A549 (cell line): ENCODE results near the gene PADI2. TPM values are rescaled to one million over a fixed set of nuclear protein-coding genes. Genes with fewer than 3 reads are reported as not detected.

Experiments
- ATAC-seq, 2 experiments: fragments of 200-7000 bp in 1 of 2; fragments of >200 bp in 1 of 2; cut with Nextera tagmentation in 1 of 2; cut with Tn5 transposase in 1 of 2; 3 replicates each; pipeline versions ENCODE4 v1.8.0 to v1.9.1; 2018 to 2020; ENCODE audit warnings: mild to moderate bottlenecking in 1 of 2, moderate library complexity in 1 of 2
- CTCF ChIA-PET: fragments of 300-600 bp; sonication (Branson Sonifier 250); formaldehyde crosslinking; extraction: SDS; loops from one replicate; lab custom pipeline; 2021; ENCODE audit warnings: antibody characterized with exemption, inconsistent platforms; lab: Yijun Ruan, JAX
- POLR2A ChIA-PET: fragments of 350-600 bp; formaldehyde crosslinking; extraction: SDS; loops from one replicate; lab custom pipeline; 2021; ENCODE audit warnings: antibody characterized with exemption, inconsistent platforms; lab: Yijun Ruan, JAX
- DNase-seq, 2 experiments: peaks; one replicate each; pipeline versions ENCODE4 v3.0.0 to v3.0.0-alpha.2; 2011 to 2016; ENCODE audit warnings: low read depth in 1 of 2, low spot score in 1 of 2
- FAIRE-seq: peaks from 2 replicates; lab custom pipeline; 2011; peaks lifted over from hg19 to GRCh38; lab: Jason Lieb, UNC
- H3K27ac ChIP-seq, 2 experiments: fragments of >200 bp; sonication (Bioruptor Twin); formaldehyde crosslinking; 3 replicates each; pipeline ENCODE4 v1.5.1; 2016 to 2017
- H3K4me1 ChIP-seq: fragments of >200 bp; sonication (Bioruptor Twin); formaldehyde crosslinking; 3 replicates; pipeline ENCODE4 v1.6.1; 2016
- H3K4me2 ChIP-seq: fragments of >200 bp; sonication (Bioruptor Twin); formaldehyde crosslinking; 3 replicates; pipeline ENCODE4 v1.6.1; 2016
- H3K4me3 ChIP-seq: fragments of >200 bp; sonication (Bioruptor Twin); formaldehyde crosslinking; 3 replicates; pipeline ENCODE4 v1.5.1; 2016
- H3K9me3 ChIP-seq: fragments of >200 bp; sonication (Bioruptor Twin); formaldehyde crosslinking; 3 replicates; pipeline ENCODE4 v1.6.1; 2016
- BHLHE40 ChIP-seq: IDR thresholded peaks from 2 replicates; pipeline ENCODE4 v1.6.1; 2012; ENCODE audit warnings: low read depth, low read length, inconsistent platforms
- CBX8 ChIP-seq: fragments of 200-600 bp; sonication (generic); IDR thresholded peaks from 2 replicates; pipeline ENCODE4 v1.6.1; 2016
- CHD2 ChIP-seq: fragments of 150-350 bp; IDR thresholded peaks from 2 replicates; pipeline ENCODE4 v1.6.1; 2014; ENCODE audit warnings: low read length; ENCODE audit not compliant: partially characterized antibody
- CTCF ChIP-seq: fragments of >200 bp; sonication (Bioruptor Twin); formaldehyde crosslinking; IDR thresholded peaks from 3 replicates; pipeline ENCODE4 v1.5.1; 2016
- EHMT2 ChIP-seq: fragments of 200-600 bp; sonication (generic); IDR thresholded peaks from 2 replicates; pipeline ENCODE4 v1.6.1; 2016; ENCODE audit warnings: antibody characterized with exemption, low read depth, mild to moderate bottlenecking, moderate library complexity
- FOSL2 ChIP-seq, 2 experiments: fragments of 450-650 bp in 1 of 2; fragments of >200 bp in 1 of 2; sonication (Bioruptor Twin) in 1 of 2; formaldehyde crosslinking; IDR thresholded peaks; 2 replicates each; pipeline versions ENCODE4 v1.5.0 to v1.6.1; 2016 to 2020; ENCODE audit warnings: mild to moderate bottlenecking in 1 of 2, moderate library complexity in 1 of 2
- GATA3 ChIP-seq: IDR thresholded peaks from 2 replicates; pipeline ENCODE4 v1.6.1; 2012; ENCODE audit warnings: borderline replicate concordance
- HDAC2 ChIP-seq: fragments of 200-600 bp; sonication (generic); IDR thresholded peaks from 2 replicates; pipeline ENCODE4 v1.6.1; 2016
- HEYL ChIP-seq: fragments of 250-450 bp; sonication (Bioruptor Pico); IDR thresholded peaks from 2 replicates; pipeline ENCODE4 v1.8.0; 2021; ENCODE audit warnings: mild to moderate bottlenecking, moderate library complexity
- HOXA7 ChIP-seq: fragments of 250-450 bp; sonication (Bioruptor Pico); IDR thresholded peaks from 2 replicates; pipeline ENCODE4 v1.5.0; 2020; ENCODE audit warnings: mild to moderate bottlenecking, moderate library complexity
- HOXB13 ChIP-seq: fragments of 250-450 bp; sonication (Bioruptor Pico); IDR thresholded peaks from 2 replicates; pipeline ENCODE4 v1.5.0; 2020; ENCODE audit warnings: low read depth, mild to moderate bottlenecking, moderate library complexity
- HOXB5 ChIP-seq: fragments of 250-450 bp; sonication (Bioruptor Pico); IDR thresholded peaks from 2 replicates; pipeline ENCODE4 v1.5.0; 2020; ENCODE audit warnings: mild to moderate bottlenecking, moderate library complexity
- JUN ChIP-seq, 2 experiments: fragments of >200 bp; sonication (Bioruptor Twin); formaldehyde crosslinking; IDR thresholded peaks; 2 replicates in 1 of 2; 3 replicates in 1 of 2; pipeline ENCODE4 v1.6.1; 2016 to 2017
- JUNB ChIP-seq: fragments of >200 bp; sonication (Bioruptor Twin); formaldehyde crosslinking; IDR thresholded peaks from 2 replicates; pipeline ENCODE4 v1.6.1; 2016
- KDM5A ChIP-seq: fragments of 200-600 bp; sonication (generic); IDR thresholded peaks from 2 replicates; pipeline ENCODE4 v1.6.1; 2016; ENCODE audit warnings: antibody characterized with exemption, mild to moderate bottlenecking
- MAFK ChIP-seq: fragments of 450-650 bp; IDR thresholded peaks from 2 replicates; pipeline ENCODE4 v1.6.1; 2014; ENCODE audit not compliant: partially characterized antibody
- MYC ChIP-seq: IDR thresholded peaks from 2 replicates; pipeline ENCODE4 v1.6.1; 2012; ENCODE audit warnings: mild to moderate bottlenecking, inconsistent platforms, low read length, improper control_type of control experiment, borderline replicate concordance
- PBX3 ChIP-seq: IDR thresholded peaks from 2 replicates; pipeline ENCODE4 v1.6.1; 2012
- RFX5 ChIP-seq: fragments of 450-650 bp; IDR thresholded peaks from 2 replicates; pipeline ENCODE4 v1.7.1; 2014; ENCODE audit warnings: antibody characterized with exemption, mild to moderate bottlenecking, moderate library complexity
- SMC3 ChIP-seq: fragments of >200 bp; sonication (Bioruptor Twin); formaldehyde crosslinking; IDR thresholded peaks from 3 replicates; pipeline ENCODE4 v1.6.1; 2018; ENCODE audit warnings: inconsistent platforms
- USF2 ChIP-seq: fragments of 450-650 bp; IDR thresholded peaks from 2 replicates; pipeline ENCODE4 v1.6.1; 2014; ENCODE audit warnings: antibody characterized with exemption
- ZC3H11A ChIP-seq: fragments of 450-650 bp; IDR thresholded peaks from 2 replicates; pipeline ENCODE4 v1.6.1; 2014; ENCODE audit warnings: antibody characterized with exemption, mild to moderate bottlenecking
- ZSCAN20 ChIP-seq: fragments of 250-450 bp; sonication (Bioruptor Pico); IDR thresholded peaks from 2 replicates; pipeline ENCODE4 v1.8.0; 2022; ENCODE audit warnings: mild to moderate bottlenecking, moderate library complexity
- WGBS: methylation state at CpG from one replicate; pipeline ENCODE4 v1.1.6; 2017; ENCODE audit errors: missing lambda C conversion rate; 5-methylcytosine and 5-hydroxymethylcytosine counted together
- polyA plus RNA-seq, 4 experiments: library from polyadenylated mRNA; depleted of rRNA in 3 of 4; stranded (reverse); fragments of >200 nt; fragmentation: RNase III in 1 of 4; extraction: RNeasy Plus Mini Kit Qiagen cat#74134 plus additional on column Dnase treatment in 1 of 4; gene quantifications; 2 replicates in 3 of 4; 3 replicates in 1 of 4; pipeline ENCODE4 v1.2.3, GENCODE V29; 2011 to 2017
- TF ChIP-seq, protein P1 (sequence below): fragments of >200 bp; sonication (Bioruptor Twin); formaldehyde crosslinking; IDR thresholded peaks from 2 replicates; pipeline ENCODE4 v1.6.1; 2016
- TF ChIP-seq, protein P2 (sequence below): IDR thresholded peaks from 2 replicates; pipeline ENCODE4 v1.6.1; 2012; ENCODE audit warnings: low read depth, borderline replicate concordance

PADI2 gene
- polyA plus RNA-seq, 2 of the 4 experiments (the other 2 are of a cell fraction) = 1.1 to 1.3 TPM

DNA sequence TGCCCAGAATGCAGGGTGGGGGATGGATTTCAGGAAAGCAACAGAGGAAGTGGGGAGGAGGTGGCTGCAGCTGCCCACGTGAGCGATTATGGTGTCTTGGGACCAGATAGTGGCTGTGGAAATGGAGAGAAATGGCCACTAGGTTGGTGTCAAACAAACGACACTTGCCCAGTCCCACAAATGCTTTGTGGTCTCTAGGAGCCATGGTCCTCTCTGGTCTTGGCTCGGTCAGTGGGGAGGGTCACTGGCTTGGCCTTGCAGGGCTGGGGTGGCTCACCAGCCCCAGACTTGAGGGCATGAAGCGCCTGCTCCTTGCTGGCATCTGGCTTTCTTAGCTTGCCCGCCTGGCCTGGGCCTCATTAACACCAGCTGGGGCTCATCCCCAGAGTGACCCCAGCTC lies 7.2 kb downstream of the PADI2 start:
- no peak overlapping the region for H3K27ac ChIP-seq
- POLR2A ChIA-PET = no interaction called here
- H3K4me2 ChIP-seq = no peak overlapping the region
- TF ChIP-seq, protein P1, sequence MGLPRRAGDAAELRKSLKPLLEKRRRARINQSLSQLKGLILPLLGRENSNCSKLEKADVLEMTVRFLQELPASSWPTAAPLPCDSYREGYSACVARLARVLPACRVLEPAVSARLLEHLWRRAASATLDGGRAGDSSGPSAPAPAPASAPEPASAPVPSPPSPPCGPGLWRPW = no peak
- TF ChIP-seq CHD2 (no peak), CBX8 (no peak), JUNB (no peak), HOXB5 (CRISPR knock-in tag) (no peak), BHLHE40 (no peak), RFX5 (no peak), JUN (IDR thresholded peaks at IDR 0.05) (no peak), SMC3 (no peak), MYC (no peak), MAFK (no peak), CTCF (no peak), GATA3 (no peak), HOXB13 (CRISPR knock-in tag) (no peak)
- TF ChIP-seq, protein P2, sequence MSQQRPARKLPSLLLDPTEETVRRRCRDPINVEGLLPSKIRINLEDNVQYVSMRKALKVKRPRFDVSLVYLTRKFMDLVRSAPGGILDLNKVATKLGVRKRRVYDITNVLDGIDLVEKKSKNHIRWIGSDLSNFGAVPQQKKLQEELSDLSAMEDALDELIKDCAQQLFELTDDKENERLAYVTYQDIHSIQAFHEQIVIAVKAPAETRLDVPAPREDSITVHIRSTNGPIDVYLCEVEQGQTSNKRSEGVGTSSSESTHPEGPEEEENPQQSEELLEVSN = no peak
- no peaks in the 10 kb centered on the region for H3K9me3 ChIP-seq
- no peak overlapping the region for H3K4me3 ChIP-seq
- DNase-seq (no peak), FAIRE-seq (no peak), ATAC-seq (no peak)
- CTCF ChIA-PET = interaction anchor here (0.9 to 4.2 kb wide), 5 partner anchors 13 to 162 kb away, joined by 3 to 19 read pairs (median 4); no protein-coding TSS in a partner anchor
- WGBS = 67% methylated on average over 5 of the region's 6 CpGs
- no peaks in the 10 kb centered on the region for H3K4me1 ChIP-seq

DNA sequence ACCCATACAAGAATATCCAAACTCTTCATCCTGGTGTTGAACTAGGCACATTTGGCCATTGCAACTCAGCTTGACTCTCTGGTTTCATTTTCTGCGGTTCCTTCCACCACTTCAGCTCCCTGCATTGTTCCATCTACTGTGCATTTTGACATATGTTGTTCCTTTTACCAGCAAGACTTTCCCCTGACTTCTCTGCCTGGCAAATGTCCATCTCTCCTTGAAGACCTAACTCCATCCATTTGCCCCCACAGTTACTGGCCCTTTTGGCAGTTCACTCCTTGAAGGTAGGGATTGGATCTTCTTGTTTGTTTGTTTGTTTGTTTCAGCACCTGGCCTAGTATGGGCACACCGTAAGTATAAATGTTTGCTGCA lies 8.7 kb downstream of the PADI2 start:
- no peaks in the 10 kb centered on the region for H3K4me1 ChIP-seq
- H3K9me3 ChIP-seq = no peaks in the 10 kb centered on the region
- 94% methylated on average over 2 of the region's 2 CpGs for WGBS
- no peak overlapping the region for H3K27ac ChIP-seq
- H3K4me2 ChIP-seq = no peak overlapping the region
- no peak for ATAC-seq
- TF ChIP-seq MAFK (no peak), HOXB13 (CRISPR knock-in tag) (no peak), HDAC2 (no peak), HOXA7 (CRISPR knock-in tag) (no peak), EHMT2 (no peak), HEYL (no peak), ZC3H11A (no peak), USF2 (no peak), JUN (IDR thresholded peaks at IDR 0.05) (no peak)
- no peak for FAIRE-seq
- POLR2A ChIA-PET = no interaction called here
- DNase-seq = no peak
- CTCF ChIA-PET = no interaction called here
- no peak overlapping the region for H3K4me3 ChIP-seq

GRCh38 chr1:17109892-17110554 lies 9.2 kb downstream of the PADI2 start:
- ChIA-PET POLR2A (no interaction called here), CTCF (interaction anchor here (1.1 to 1.2 kb wide), 2 partner anchors 9 to 15 kb away, joined by 3 to 5 read pairs; partner anchors contain the start of gene PADI2)
- H3K4me1 ChIP-seq = no peaks in the 10 kb centered on the region
- no peaks in the 10 kb centered on the region for H3K9me3 ChIP-seq
- TF ChIP-seq HEYL (no peak), FOSL2 (IDR thresholded peaks at IDR 0.05) (no peak), FOSL2 (CRISPR knock-in tag; IDR thresholded peaks at IDR 0.05) (no peak), HOXB13 (CRISPR knock-in tag) (no peak), KDM5A (no peak), PBX3 (no peak), ZSCAN20 (CRISPR knock-in tag) (no peak), CTCF (no peak)
- no peak overlapping the region for H3K4me2 ChIP-seq
- ATAC-seq (no peak), FAIRE-seq (no peak), DNase-seq (no peak)
- H3K4me3 ChIP-seq = no peak overlapping the region
- no peak overlapping the region for H3K27ac ChIP-seq
- 57% methylated on average over 3 of the region's 5 CpGs for WGBS
